Activated CD8-positive, alpha-beta memory T cell treated with anti-CD3 and anti-CD28 coated beads for 36 hours (primary cell): Measurements from ENCODE around the gene C2orf68. TPM values are rescaled to one million over a fixed set of nuclear protein-coding genes. Genes with fewer than 3 reads are reported as not detected.
"Not testable (repeated sequence)": the region's sequence is repeated elsewhere in the genome, so short reads cannot be mapped to it uniquely, and the experiment has no call there.

Experiments used
- CTCF ChIA-PET: fragments of 350-600 bp; sonication (Branson Sonifier 250); formaldehyde crosslinking; loops from one replicate; lab custom pipeline; 2021; ENCODE audit warnings: antibody characterized with exemption; lab: Charles Lee
- POLR2A ChIA-PET: fragments of 350-600 bp; sonication (Branson Sonifier 250); formaldehyde crosslinking; loops from one replicate; lab custom pipeline; 2021; ENCODE audit warnings: antibody characterized with exemption; lab: Charles Lee
- total RNA-seq, 2 experiments: library from RNA; stranded (reverse); gene quantifications; one replicate each; pipeline ENCODE4 v1.2.3, GENCODE V29; 2021

The C2orf68 gene
- total RNA-seq, 2 experiments from 2014 or later: 23.7 to 27.0 TPM

- CTCF ChIA-PET: interaction anchor here (0.6 to 0.7 kb wide), 2 partner anchors 20 to 37 kb away, joined by 3 to 4 read pairs; no protein-coding TSS in a partner anchor
- POLR2A ChIA-PET: no interaction called here
Observed at GRCh38 chr2:85644909-85645308, 33.0 kb upstream of the C2orf68 start.

GRCh38 chr2:85642725-85643124, 30.9 kb upstream of the C2orf68 start:
- POLR2A ChIA-PET: no interaction called here
- CTCF ChIA-PET: interaction anchor here (0.7 kb wide), 1 partner anchor 128 kb away, joined by 3 read pairs; no protein-coding TSS in a partner anchor

GRCh38 chr2:85635636-85636035, 23.8 kb upstream of the C2orf68 start:
- POLR2A ChIA-PET: interaction anchor here (0.6 kb wide), 1 partner anchor 22 kb away, joined by 4 read pairs; no protein-coding TSS in a partner anchor
- CTCF ChIA-PET: interaction anchor here (0.9 kb wide), 1 partner anchor 72 kb away, joined by 3 read pairs; no protein-coding TSS in a partner anchor

- ChIA-PET CTCF (interaction anchor here (0.9 kb wide), 1 partner anchor 73 kb away, joined by 3 read pairs; no protein-coding TSS in a partner anchor), POLR2A (no interaction called here)
Observed at GRCh38 chr2:85635011-85635410, 23.1 kb upstream of the C2orf68 start.

GRCh38 chr2:85631316-85631715, 19.4 kb upstream of the C2orf68 start:
- CTCF ChIA-PET: interaction anchor here (0.6 to 0.8 kb wide), 2 partner anchors 183 to 249 kb away, joined by 3 read pairs; no protein-coding TSS in a partner anchor
- POLR2A ChIA-PET: no interaction called here

- CTCF ChIA-PET: interaction anchor here (0.7 to 2.7 kb wide), 3 partner anchors 9 to 21 kb away, joined by 3 to 13 read pairs (median 3); partner anchors contain the start of gene USP39
- POLR2A ChIA-PET: interaction anchor here (0.5 kb wide), 1 partner anchor 271 kb away, joined by 3 read pairs; no protein-coding TSS in a partner anchor
Observed at GRCh38 chr2:85628658-85629057, 16.8 kb upstream of the C2orf68 start.

GRCh38 chr2:85623991-85624390, 12.1 kb upstream of the C2orf68 start:
- CTCF ChIA-PET: no interaction called here
- POLR2A ChIA-PET: no interaction called here

GRCh38 chr2:85621338-85621737, 9.5 kb upstream of the C2orf68 start:
- CTCF ChIA-PET: interaction anchor here (0.6 to 3.1 kb wide), 2 partner anchors 16 to 39 kb away, joined by 4 to 17 read pairs; no protein-coding TSS in a partner anchor
- POLR2A ChIA-PET: no interaction called here

GRCh38 chr2:85619617-85620016, 7.8 kb upstream of the C2orf68 start:
- ChIA-PET POLR2A (no interaction called here), CTCF (interaction anchor here (0.7 to 2.0 kb wide), 4 partner anchors 13 to 18 kb away, joined by 3 to 5 read pairs (median 3); no protein-coding TSS in a partner anchor)

- POLR2A ChIA-PET: interaction anchor here (0.6 to 1.2 kb wide), 3 partner anchors 10 to 33 kb away, joined by 3 read pairs; no protein-coding TSS in a partner anchor
- CTCF ChIA-PET: interaction anchor here (2.0 to 3.2 kb wide), 2 partner anchors 19 to 20 kb away, joined by 5 to 13 read pairs; no protein-coding TSS in a partner anchor
Observed at GRCh38 chr2:85617723-85618122, 5.9 kb upstream of the C2orf68 start.

- ChIA-PET CTCF (interaction anchor here (0.6 to 3.2 kb wide), 5 partner anchors 13 to 197 kb away, joined by 3 to 13 read pairs (median 3); partner anchors contain the start of genes MAT2A and SH2D6), POLR2A (interaction anchor here (0.6 to 1.2 kb wide), 5 partner anchors 8 to 240 kb away, joined by 3 to 10 read pairs (median 4); partner anchors contain the start of gene MAT2A)
Observed at GRCh38 chr2:85615413-85615728, 3.5 kb upstream of the C2orf68 start.

GRCh38 chr2:85614757-85615156, 2.9 kb upstream of the C2orf68 start:
- CTCF ChIA-PET: interaction anchor here (1.7 to 3.2 kb wide), 2 partner anchors 22 to 76 kb away, joined by 4 to 13 read pairs; partner anchors contain the start of gene MAT2A
- POLR2A ChIA-PET: not testable (repeated sequence)

- POLR2A ChIA-PET: interaction anchor here (0.6 kb wide), 2 partner anchors 14 to 67 kb away, joined by 3 read pairs; no protein-coding TSS in a partner anchor
- CTCF ChIA-PET: interaction anchor here (1.7 kb wide), 1 partner anchor 75 kb away, joined by 4 read pairs; the partner anchor contains the start of gene MAT2A
Observed at GRCh38 chr2:85613717-85614515, 2.0 kb upstream of the C2orf68 start.

- ChIA-PET POLR2A (interaction anchor here (0.5 to 1.2 kb wide), 8 partner anchors 9 to 285 kb away, joined by 3 to 5 read pairs (median 4); partner anchors contain the start of genes GGCX, RNF181 and TMEM150A), CTCF (interaction anchor here (0.7 to 0.9 kb wide), 3 partner anchors 16 to 38 kb away, joined by 3 to 4 read pairs (median 3); partner anchors contain the start of gene RNF181)
Observed at GRCh38 chr2:85611217-85611704, 605 bp downstream of the C2orf68 start.

GRCh38 chr2:85607268-85608215, 4.3 kb downstream of the C2orf68 start:
- POLR2A ChIA-PET: interaction anchor here (1.0 kb wide), 1 partner anchor 8 kb away, joined by 3 read pairs; no protein-coding TSS in a partner anchor
- CTCF ChIA-PET: no interaction called here

GRCh38 chr2:85606116-85606455, 5.8 kb downstream of the C2orf68 start:
- CTCF ChIA-PET: interaction anchor here (1.3 kb wide), 1 partner anchor 13 kb away, joined by 3 read pairs; no protein-coding TSS in a partner anchor
- POLR2A ChIA-PET: interaction anchor here (0.6 to 1.1 kb wide), 2 partner anchors 28 to 34 kb away, joined by 3 to 4 read pairs; no protein-coding TSS in a partner anchor

- ChIA-PET CTCF (interaction anchor here (1.3 to 2.2 kb wide), 3 partner anchors 9 to 13 kb away, joined by 3 to 7 read pairs (median 3); no protein-coding TSS in a partner anchor), POLR2A (interaction anchor here (0.6 to 1.1 kb wide), 3 partner anchors 10 to 34 kb away, joined by 3 to 4 read pairs (median 3); partner anchors contain the start of gene RNF181)
Observed at GRCh38 chr2:85605406-85606115, 6.3 kb downstream of the C2orf68 start.
